Measurements from ENCODE around the gene IPO4.
A peak's percentile ranks its signal among the peaks of the same experiment; 100 is the strongest.

The IPO4 gene

GRCh38 chr14:24145690-24146452 lies 42.7 kb downstream of the IPO4 start:
- no peak for DNase-seq

- DNase-seq = no peak
Measured at GRCh38 chr14:24145219-24145618, 43.4 kb downstream of the IPO4 start.

DNA sequence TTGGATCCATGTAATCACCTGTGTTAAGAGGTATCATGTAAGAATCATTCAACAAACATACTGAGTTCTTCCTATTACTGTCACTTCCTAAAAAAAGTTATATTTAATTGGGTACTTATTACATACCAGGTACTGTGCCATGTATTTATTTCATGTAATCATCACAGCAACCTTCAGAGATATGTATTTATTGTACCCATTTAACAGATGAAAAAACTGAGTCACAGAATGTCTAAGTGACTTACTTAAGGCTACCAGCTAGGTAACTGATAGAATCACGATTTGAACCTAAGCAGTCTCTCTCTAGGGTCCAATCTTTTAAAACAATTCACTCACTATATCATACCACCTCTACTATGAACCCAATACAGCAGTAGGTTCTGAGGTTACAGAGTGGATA lies 44.2 kb downstream of the IPO4 start:
- DNase-seq = no peak

GRCh38 chr14:24143511-24143910 lies 45.1 kb downstream of the IPO4 start:
- DNase-seq = no peak

DNA sequence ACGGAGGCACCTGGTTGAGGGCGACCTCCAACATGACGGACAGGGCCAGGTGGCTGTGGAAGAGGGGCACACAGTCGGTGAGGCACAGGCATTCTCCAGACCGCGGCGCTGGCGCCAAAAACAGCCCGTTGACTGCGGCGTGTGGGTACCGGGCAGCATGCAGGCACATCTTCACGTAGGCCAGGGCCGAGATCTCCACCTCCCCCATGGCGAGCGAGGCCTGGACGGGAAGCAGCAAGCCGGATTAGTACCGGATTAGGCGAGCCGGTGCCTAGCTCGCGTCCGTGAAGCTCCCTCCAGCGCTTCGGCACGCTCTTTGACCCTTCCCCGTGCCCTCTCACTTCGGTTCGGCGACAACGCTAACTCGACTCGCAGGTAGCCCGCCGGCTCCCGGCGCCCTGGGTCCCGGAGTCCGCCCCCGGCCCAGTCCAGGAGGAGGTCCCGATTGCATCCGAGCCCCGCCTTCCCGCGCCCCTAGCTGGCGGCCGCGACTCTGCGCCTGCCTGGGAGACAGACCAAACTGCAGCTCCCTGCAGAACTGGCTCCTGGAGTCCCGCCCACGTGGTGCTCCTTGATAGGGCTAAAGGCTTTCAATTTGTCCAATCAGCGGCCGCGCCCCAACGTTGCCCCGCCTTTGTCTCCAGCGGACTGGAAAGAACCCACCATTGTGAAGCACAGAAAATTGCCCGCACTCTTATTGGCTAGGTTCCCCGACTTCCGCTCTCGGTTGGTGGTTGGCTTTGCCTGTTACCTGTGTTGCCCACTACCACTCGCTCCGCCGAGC lies 47.3 kb downstream of the IPO4 start, which contains the start of gene EMC9:
Gene EMC9, minus strand, starts transcription at position 495 of the 784 bp plus-strand sequence. Its CDS starts 287 bp downstream, at position 208.
- peak; percentile 99 to 100 for DNase-seq

- DNase-seq = peak in 1 of 2 experiments; percentile 18
Measured at GRCh38 chr14:24139272-24139934, 49.2 kb downstream of the IPO4 start.

GRCh38 chr14:24138396-24139271 lies 50.0 kb downstream of the IPO4 start:
- no peak for DNase-seq

GRCh38 chr14:24137529-24138395 lies 50.9 kb downstream of the IPO4 start:
- DNase-seq = no peak

GRCh38 chr14:24136684-24137528 lies 51.7 kb downstream of the IPO4 start:
- DNase-seq = no peak

DNA sequence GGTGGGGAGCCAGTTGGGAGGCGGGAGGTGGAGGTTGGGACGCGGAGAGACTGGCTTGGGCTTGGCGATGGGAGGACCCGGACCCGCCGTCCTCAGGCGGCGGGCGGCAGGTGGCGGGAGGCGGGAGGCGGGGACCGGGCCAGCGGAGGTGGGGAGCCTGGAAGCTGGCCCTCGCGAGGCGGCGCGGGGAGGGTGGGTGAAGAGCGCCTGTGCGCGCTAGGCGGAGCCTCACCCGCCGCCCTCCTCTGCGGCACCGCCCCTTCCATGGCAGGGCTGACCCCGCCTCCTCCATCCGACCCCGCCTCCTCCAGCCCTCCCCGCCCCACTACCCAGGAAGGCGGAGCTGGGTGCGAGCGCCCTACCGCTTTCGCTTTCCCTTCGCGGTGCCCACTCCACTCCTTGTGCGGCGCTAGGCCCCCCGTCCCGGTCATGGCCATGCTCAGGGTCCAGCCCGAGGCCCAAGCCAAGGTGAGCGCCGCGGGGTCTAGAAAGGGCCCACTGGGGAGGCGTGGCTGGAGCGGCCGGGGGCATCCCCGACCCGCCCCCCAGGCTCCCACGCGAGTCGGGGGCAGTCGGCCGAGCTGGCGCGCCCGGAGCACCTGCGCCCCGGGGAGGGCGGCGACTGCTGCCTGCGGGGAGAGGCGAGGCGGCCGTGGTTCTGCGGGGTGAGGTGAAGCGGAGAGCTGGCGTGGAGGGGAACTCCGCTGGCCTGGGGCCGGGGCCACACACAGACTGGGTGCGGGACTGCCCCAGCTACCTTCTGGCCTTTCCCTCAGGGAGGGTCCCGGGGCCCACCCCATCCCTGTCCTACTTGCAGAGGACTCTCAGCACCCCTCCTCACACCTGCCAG lies 52.6 kb downstream of the IPO4 start, which contains the start of gene PSME1:
Gene PSME1, plus strand, starts transcription at position 361 of the 850 bp plus-strand sequence. Its CDS starts 69 bp downstream, at position 430.
- peak; percentile 90 to 96 for DNase-seq

- no peak for DNase-seq
Measured at GRCh38 chr14:24135584-24135833, 53.1 kb downstream of the IPO4 start.

DNA sequence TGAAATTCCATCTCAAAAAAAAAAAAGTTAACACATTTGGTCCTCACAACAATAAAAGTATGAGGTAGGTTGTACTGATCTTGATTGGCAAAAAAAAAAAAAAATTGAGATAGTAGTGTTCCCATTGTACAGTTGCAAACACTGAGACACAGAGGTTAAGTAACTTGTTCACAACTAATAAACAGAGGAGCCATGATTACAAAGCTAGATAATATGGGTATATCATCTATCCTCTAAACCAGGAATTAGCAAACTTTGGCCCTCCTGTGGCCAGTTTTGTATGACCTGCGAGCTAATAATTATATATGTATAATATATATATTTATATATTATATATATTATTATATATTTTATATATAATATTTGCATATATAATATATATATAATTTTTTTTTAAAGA lies 54.9 kb downstream of the IPO4 start:
- no peak for DNase-seq

DNA sequence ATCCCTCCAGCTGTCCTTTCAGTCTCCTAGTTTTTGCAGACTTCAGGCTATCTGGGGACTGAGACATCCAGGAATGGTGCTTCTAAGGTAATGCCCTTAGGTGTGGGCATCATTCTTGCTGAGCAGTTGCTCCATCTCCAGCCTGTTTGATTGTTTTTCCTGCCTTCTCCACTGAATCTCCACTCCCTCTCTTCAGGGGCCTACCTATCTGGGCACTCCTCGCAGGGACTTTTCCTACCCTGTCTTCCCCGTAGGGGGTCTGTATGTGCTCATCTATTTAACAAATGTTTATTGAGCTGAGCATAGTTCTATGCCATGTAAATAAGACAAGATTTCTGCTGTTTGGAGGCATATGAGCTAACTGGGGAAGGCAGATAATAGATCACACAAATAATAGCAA lies 55.6 kb downstream of the IPO4 start:
- DNase-seq = no peak

DNA sequence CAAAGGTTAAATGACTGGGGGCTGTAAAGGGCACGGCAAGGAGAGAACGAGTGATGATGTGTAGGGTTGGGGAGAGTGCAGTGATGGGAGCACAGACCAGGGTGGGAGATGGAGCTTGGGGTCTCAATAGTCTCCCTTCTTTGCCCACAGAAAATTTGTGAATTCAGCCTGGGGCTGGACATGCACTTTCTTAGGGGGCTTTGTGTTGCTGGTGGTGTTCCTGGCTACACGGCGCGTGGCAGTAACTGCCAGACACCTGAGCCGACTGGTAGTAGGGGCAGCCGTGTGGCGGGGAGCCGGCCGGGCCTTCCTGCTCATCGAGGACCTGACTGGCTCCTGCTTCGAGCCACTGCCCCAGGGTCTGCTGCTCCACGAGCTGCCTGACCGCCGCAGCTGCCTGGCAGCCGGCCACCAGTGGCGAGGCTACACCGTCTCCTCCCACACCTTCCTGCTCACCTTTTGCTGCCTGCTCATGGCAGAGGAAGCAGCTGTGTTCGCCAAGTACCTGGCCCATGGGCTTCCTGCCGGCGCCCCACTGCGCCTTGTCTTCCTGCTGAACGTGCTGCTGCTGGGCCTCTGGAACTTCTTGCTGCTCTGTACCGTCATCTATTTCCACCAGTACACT lies 56.4 kb downstream of the IPO4 start:
- peak; percentile 72 to 89 for DNase-seq

- DNase-seq = no peak
Measured at GRCh38 chr14:24131549-24131966, 57.1 kb downstream of the IPO4 start.

DNA sequence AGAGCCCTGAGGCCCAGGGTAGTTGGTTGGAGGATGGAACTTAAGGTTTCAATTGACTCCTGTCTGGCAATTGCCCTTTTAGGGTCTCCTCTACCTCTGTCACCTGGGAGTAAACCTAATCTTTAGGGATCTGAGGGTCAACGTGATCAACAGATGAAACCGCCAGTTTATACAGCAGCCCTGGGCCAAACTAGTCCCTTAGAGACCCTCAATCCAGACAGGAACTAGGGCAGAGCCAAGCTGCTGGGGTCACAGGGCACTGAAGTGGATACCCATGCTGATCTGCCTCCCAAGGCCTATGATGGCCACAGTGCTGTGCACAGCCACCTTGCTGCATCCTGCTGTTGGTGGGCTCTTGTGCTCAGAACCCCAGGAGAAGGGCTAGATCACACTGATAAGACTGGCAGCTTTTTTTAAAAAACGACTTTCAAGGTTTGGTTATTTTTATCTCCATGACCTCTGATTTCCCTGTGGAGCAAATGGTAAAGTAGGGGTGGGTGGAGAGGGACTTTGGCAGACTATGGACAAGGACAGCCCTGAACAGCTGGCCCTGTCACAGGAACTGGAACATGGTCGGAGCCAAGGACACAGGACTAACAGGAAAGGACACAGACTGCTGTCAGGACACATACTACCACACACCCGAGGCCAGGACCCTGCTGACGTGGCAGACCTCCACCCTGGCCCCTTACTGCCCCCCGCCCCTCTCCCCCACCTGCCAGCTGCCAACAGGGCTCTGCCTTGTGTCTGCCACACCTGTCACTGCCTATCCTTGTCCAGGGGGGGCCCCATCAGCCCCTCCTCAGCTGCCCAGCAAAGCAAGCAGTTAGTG lies 57.7 kb downstream of the IPO4 start:
- no peak for DNase-seq

- no peak for DNase-seq
Measured at GRCh38 chr14:24130380-24130716, 58.3 kb downstream of the IPO4 start, which contains the start of gene FITM1. Gene FITM1, plus strand, starts transcription at chr14:24130659. Its CDS starts 905 bp downstream, at chr14:24131564.
